IPS-18a (cell line): ENCODE data around the gene DOK5.

Source experiments
- H3K27ac ChIP-seq: one replicate; pipeline ENCODE4 v1.5.1; 2013; ENCODE audit warnings: low read length
- H3K27me3 ChIP-seq: one replicate; pipeline ENCODE4 v1.6.1; 2013; ENCODE audit warnings: mild to moderate bottlenecking, low read length; ENCODE audit not compliant: control insufficient read depth, insufficient read depth
- H3K36me3 ChIP-seq: one replicate; pipeline ENCODE4 v1.6.1; 2013; ENCODE audit warnings: low read depth, low read length; ENCODE audit not compliant: control insufficient read depth
- H3K4me1 ChIP-seq: one replicate; pipeline ENCODE4 v1.6.1; 2013; ENCODE audit warnings: low read depth, low read length; ENCODE audit not compliant: control insufficient read depth
- H3K4me3 ChIP-seq: one replicate; pipeline ENCODE4 v1.5.1; 2013; ENCODE audit warnings: low read length
- H3K9ac ChIP-seq: one replicate; pipeline ENCODE4 v1.6.1; 2013; ENCODE audit warnings: mild to moderate bottlenecking, low read length, moderate library complexity
- H3K9me3 ChIP-seq: one replicate; pipeline ENCODE4 v1.6.1; 2013; ENCODE audit warnings: low read depth, low read length; ENCODE audit not compliant: control insufficient read depth

The DOK5 gene

DNA sequence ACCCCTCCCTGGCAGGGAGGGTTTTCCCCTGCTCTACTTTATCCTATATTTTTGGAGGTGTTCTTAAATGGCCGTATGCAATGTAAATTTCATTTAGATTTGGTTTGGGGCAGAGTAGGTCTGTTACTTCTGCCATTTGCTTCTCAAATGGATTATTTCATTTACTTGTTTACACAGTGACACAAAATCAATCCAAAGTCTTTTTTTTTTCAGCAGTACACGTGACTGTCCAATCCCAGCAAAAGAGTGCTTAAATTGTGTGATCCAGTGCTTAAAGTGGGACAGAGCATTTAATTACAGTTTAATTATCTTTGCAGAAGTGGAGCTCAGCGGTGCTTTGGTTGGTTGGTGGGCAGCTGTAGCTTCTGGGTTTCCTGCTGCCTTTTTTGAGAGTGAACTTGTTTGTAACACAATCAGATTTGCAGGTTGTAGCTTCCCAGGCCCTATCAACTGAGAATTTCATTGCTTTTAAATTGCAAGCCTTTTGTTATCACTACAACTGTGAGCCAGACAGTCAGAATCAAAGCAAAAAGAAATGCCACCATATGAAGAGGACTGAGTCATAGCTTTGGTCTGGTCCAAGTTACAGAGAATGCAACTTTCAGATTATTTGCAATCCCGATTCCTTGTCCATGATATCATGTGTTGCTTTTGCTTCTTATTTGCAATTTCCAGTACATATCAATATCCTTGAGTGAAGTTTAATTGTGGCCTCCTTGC is 216.9 kb downstream of the DOK5 start:
- no peaks in the 10 kb centered on the region for H3K9me3 ChIP-seq
- no peaks in the 10 kb centered on the region for H3K27me3 ChIP-seq
- H3K4me3 ChIP-seq, result no peak overlapping the region
- no peaks in the 10 kb centered on the region for H3K36me3 ChIP-seq
- no peak overlapping the region for H3K27ac ChIP-seq
- H3K4me1 ChIP-seq, result peaks cover 5% of the 10 kb centered on the region
- H3K9ac ChIP-seq, result no peak overlapping the region

DNA sequence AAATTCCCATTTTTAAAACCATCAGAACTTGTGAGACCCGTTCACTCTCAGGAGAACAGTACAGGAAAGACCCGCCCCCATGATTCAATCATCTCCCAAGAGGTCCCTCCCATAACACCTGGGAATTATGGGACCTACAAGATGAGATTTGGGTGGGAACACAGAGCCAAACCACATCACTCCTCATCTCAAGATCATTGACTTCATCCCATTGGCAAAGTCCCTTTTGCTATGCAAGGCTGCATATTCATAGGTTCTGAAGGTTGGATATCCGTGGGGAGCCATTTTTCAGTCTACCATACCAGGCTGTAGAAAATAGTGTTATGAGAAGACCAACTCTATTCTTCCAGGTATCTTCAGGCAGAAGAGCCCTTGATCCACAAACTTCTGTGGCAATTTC is 219.1 kb downstream of the DOK5 start:
- no peak overlapping the region for H3K9ac ChIP-seq
- H3K27me3 ChIP-seq, result no peaks in the 10 kb centered on the region
- peaks cover 5% of the 10 kb centered on the region for H3K4me1 ChIP-seq
- no peaks in the 10 kb centered on the region for H3K9me3 ChIP-seq
- no peak overlapping the region for H3K27ac ChIP-seq
- no peaks in the 10 kb centered on the region for H3K36me3 ChIP-seq
- H3K4me3 ChIP-seq, result no peak overlapping the region

DNA sequence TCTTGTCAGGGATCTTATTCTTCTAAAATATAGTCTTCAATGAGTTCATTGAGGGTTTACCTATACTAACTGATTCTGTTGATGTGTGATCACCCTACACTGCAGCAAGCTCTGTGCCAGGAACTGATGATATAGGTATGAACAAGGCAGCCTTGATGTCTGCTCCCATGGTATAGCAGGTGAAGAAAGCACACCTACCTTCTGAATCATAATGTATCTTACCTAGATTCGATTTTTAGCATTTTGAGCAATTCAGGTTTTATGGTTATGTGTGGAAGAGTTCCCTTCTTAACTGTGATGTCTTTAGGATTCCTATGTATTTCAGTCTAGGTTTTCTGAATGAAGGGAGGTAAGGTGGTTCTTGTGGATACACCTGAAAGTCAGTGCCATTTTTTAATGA is 223.0 kb downstream of the DOK5 start:
- Histone ChIP-seq H3K4me3 (no peak overlapping the region), H3K4me1 (no peaks in the 10 kb centered on the region), H3K36me3 (no peaks in the 10 kb centered on the region), H3K9ac (no peak overlapping the region), H3K9me3 (no peaks in the 10 kb centered on the region), H3K27me3 (no peaks in the 10 kb centered on the region), H3K27ac (no peak overlapping the region)
